Panc1 (cell line): ENCODE data around the gene COLEC11.

Experiments
- POLR2AphosphoS5 ChIP-seq: IDR thresholded peaks from 2 replicates; pipeline ENCODE4 v1.6.1; 2012; ENCODE audit warnings: mild to moderate bottlenecking, low read depth, low read length, moderate library complexity
- REST ChIP-seq, 2 experiments: IDR thresholded peaks; 2 replicates each; pipeline ENCODE4 v1.6.1; 2011 to 2012; ENCODE audit warnings: low read depth in 2 of 2, control low read depth in 1 of 2, low read length in 1 of 2, mild to moderate bottlenecking in 1 of 2, moderate library complexity in 1 of 2; ENCODE audit not compliant: insufficient read depth in 1 of 2
- SIN3A ChIP-seq: IDR thresholded peaks from 2 replicates; pipeline ENCODE4 v1.6.1; 2012; ENCODE audit warnings: low read depth, mild to moderate bottlenecking, low read length, moderate library complexity, borderline replicate concordance; ENCODE audit not compliant: insufficient read depth
- TCF7L2 ChIP-seq: IDR thresholded peaks from 2 replicates; pipeline ENCODE4 v1.6.1; 2011; ENCODE audit warnings: mild to moderate bottlenecking, low read depth, low read length, inconsistent platforms
- TF ChIP-seq, protein P1 (sequence below): fragments of 450-650 bp; IDR thresholded peaks from 2 replicates; pipeline ENCODE4 v1.5.1; 2017; ENCODE audit warnings: mild to moderate bottlenecking

DNA sequence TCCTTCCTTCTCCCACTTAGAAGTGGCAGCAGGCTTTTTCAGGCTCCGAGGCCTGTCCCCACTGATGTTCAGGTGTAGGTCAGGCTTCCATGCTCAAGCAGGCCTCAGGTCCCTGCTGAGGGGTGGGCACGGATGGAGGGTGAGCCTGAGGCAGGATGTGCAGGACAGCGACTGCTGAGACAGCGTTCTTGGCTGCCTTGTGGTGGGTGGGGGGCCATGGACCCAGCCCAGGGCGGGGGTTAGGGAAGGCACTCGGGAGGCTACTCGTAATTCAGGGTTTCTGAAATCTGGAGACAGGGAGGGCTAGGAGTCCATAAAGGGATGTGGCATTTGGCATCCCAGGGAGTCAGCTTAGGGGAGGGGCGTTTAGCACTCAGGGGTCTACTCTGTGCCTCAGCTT, 30.3 kb downstream of the COLEC11 start:
- TF ChIP-seq, protein P1, sequence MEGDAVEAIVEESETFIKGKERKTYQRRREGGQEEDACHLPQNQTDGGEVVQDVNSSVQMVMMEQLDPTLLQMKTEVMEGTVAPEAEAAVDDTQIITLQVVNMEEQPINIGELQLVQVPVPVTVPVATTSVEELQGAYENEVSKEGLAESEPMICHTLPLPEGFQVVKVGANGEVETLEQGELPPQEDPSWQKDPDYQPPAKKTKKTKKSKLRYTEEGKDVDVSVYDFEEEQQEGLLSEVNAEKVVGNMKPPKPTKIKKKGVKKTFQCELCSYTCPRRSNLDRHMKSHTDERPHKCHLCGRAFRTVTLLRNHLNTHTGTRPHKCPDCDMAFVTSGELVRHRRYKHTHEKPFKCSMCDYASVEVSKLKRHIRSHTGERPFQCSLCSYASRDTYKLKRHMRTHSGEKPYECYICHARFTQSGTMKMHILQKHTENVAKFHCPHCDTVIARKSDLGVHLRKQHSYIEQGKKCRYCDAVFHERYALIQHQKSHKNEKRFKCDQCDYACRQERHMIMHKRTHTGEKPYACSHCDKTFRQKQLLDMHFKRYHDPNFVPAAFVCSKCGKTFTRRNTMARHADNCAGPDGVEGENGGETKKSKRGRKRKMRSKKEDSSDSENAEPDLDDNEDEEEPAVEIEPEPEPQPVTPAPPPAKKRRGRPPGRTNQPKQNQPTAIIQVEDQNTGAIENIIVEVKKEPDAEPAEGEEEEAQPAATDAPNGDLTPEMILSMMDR: no peak
- TF ChIP-seq POLR2AphosphoS5: no peak
- TF ChIP-seq REST (IDR thresholded peaks at IDR 0.05; ENCODE audit: insufficient read depth in 1 of 2, low read depth in 2 of 2, low read length in 1 of 2): no peak
- no peak for TF ChIP-seq SIN3A
- no peak for TF ChIP-seq TCF7L2
